Esophagus squamous epithelium (tissue), 5 donors: Measurements from ENCODE around the gene FAM98C. TPM values are rescaled to one million over a fixed set of nuclear protein-coding genes. Genes with fewer than 3 reads are reported as not detected.

ENCODE experiments used
- DNase-seq: peaks from one replicate; lab custom pipeline; 2025; lab: John Stamatoyannopoulos, UW
- H3K27ac ChIP-seq, 4 donors: fragments of 200-600 bp; sonication (generic); one replicate each; pipeline ENCODE4 v1.5.1; 2016 to 2019; ENCODE audit warnings: mild to moderate bottlenecking in 1 of 4
- H3K27me3 ChIP-seq, 4 donors: fragments of 200-600 bp; sonication (generic); 1 replicate in 3 of 4; 2 replicates in 1 of 4; pipeline versions ENCODE4 v1.5.1 to v1.6.0; 2017 to 2021; ENCODE audit warnings: antibody characterized with exemption in 1 of 4
- H3K36me3 ChIP-seq, 3 donors: fragments of 200-600 bp; sonication (generic); one replicate each; pipeline ENCODE4 v1.5.1; 2016 to 2019
- H3K4me1 ChIP-seq, 3 donors: fragments of 200-600 bp; sonication (generic); one replicate each; pipeline ENCODE4 v1.5.1; 2017 to 2019
- H3K4me3 ChIP-seq, 4 donors: fragments of 200-600 bp; sonication (generic); 1 replicate in 3 of 4; 2 replicates in 1 of 4; pipeline ENCODE4 v1.5.1; 2016 to 2019; ENCODE audit warnings: mild to moderate bottlenecking in 2 of 4, moderate library complexity in 1 of 4
- H3K9me3 ChIP-seq, 3 donors: fragments of 200-600 bp; sonication (generic); one replicate each; pipeline ENCODE4 v1.5.1; 2016 to 2019
- CTCF ChIP-seq, 6 experiments: fragments of 450-650 bp in 4 of 6; fragments of 200-600 bp in 2 of 6; sonication (generic) in 2 of 6; IDR thresholded peaks; one replicate each; pipeline ENCODE4 v1.5.1; 2016 to 2019; ENCODE audit warnings: antibody characterized with exemption in 6 of 6, mild to moderate bottlenecking in 4 of 6, moderate library complexity in 4 of 6
- POLR2A ChIP-seq, 4 donors: fragments of 450-650 bp; IDR thresholded peaks; one replicate each; pipeline ENCODE4 v1.6.1; 2017; ENCODE audit warnings: antibody characterized with exemption in 4 of 4, mild to moderate bottlenecking in 4 of 4, moderate library complexity in 3 of 4
- WGBS, 2 donors: methylation state at CpG; one replicate each; pipeline ENCODE4 v1.1.5; 2018; 5-methylcytosine and 5-hydroxymethylcytosine counted together
- intact Hi-C: fragments of 100-400 bp; cut with DNase I; formaldehyde crosslinking; loops from one replicate; pipeline ENCODE4 v1.15.0; 2022
- total RNA-seq, 4 donors: library from RNA; depleted of rRNA; stranded (reverse); fragments of >200 nt; gene quantifications; one replicate each; pipeline ENCODE4 v1.1.0, GENCODE V29; 2016
- donor health status: DM: yes; HTN: yes; CAD: no.

The FAM98C gene
- total RNA-seq, 4 donors from 2014 or later: 14.4 to 40.0 (median 21.2) TPM

GRCh38 chr19:38437295-38437694 is 34.4 kb downstream of the FAM98C start:
- Histone ChIP-seq H3K36me3 (no peaks in the 10 kb centered on the region), H3K27ac (no peak overlapping the region), H3K4me3 (no peak overlapping the region), H3K4me1 (peaks cover 0 to 8% (median 6%) of the 10 kb centered on the region in 3 donors), H3K9me3 (no peaks in the 10 kb centered on the region), H3K27me3 (peaks cover 0 to 69% (median 0%) of the 10 kb centered on the region in 4 donors)
- intact Hi-C loops: no loop called here
- no peak for DNase-seq
- no peak for TF ChIP-seq POLR2A (IDR thresholded peaks at IDR 0.05)
- TF ChIP-seq CTCF (IDR thresholded peaks at IDR 0.05): no peak
- WGBS, 2 donors: 80 to 90% methylated on average over 5 to 6 of the region's 6 CpGs

DNA sequence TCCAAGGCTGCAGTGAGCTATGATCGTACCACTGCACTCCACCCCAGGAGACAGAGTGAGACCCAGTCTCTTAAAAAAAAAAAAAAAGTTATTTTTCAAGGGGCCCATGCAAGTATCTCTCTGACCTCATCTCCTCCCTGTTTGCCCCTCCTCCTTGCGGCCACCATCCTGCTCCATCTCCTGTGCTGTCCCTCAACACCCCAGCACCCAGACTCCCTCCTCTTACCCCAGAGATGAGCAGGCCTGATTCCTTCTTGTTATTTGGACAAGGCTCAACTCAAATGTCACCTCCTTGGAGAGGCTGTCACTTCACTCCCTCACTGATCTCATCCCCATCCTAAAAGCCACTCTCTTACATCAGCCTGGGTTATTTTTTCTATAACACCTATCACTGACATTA is 35.0 kb downstream of the FAM98C start:
- H3K36me3 ChIP-seq: no peaks in the 10 kb centered on the region
- H3K4me1 ChIP-seq: peaks cover 0 to 8% (median 6%) of the 10 kb centered on the region in 3 donors
- no peaks in the 10 kb centered on the region for H3K9me3 ChIP-seq
- peaks cover 0 to 69% (median 0%) of the 10 kb centered on the region in 4 donors for H3K27me3 ChIP-seq
- DNase-seq: no peak
- no peak overlapping the region for H3K27ac ChIP-seq
- TF ChIP-seq CTCF (IDR thresholded peaks at IDR 0.05) (no peak), POLR2A (IDR thresholded peaks at IDR 0.05) (no peak)
- 70 to 92% methylated on average over 2 of the region's 2 CpGs for WGBS, 2 donors
- intact Hi-C loops: no loop called here
- no peak overlapping the region for H3K4me3 ChIP-seq

- no peaks in the 10 kb centered on the region for H3K4me1 ChIP-seq
- TF ChIP-seq CTCF (IDR thresholded peaks at IDR 0.05) (no peak), POLR2A (IDR thresholded peaks at IDR 0.05) (no peak)
- no peak overlapping the region for H3K4me3 ChIP-seq
- intact Hi-C loops: no loop called here
- no peaks in the 10 kb centered on the region for H3K36me3 ChIP-seq
- no peak overlapping the region for H3K27ac ChIP-seq
- H3K9me3 ChIP-seq: no peaks in the 10 kb centered on the region
- WGBS, 2 donors: 83 to 91% methylated on average over 10 to 14 of the region's 14 CpGs
- DNase-seq: no peak
- peaks cover 0 to 47% (median 0%) of the 10 kb centered on the region in 4 donors for H3K27me3 ChIP-seq
Observed at GRCh38 chr19:38440592-38440991, 37.7 kb downstream of the FAM98C start.

- no peak for DNase-seq
- 38 to 42% methylated on average over 5 to 6 of the region's 7 CpGs for WGBS, 2 donors
- intact Hi-C loops: no loop called here
- Histone ChIP-seq H3K27me3 (peaks cover 0 to 39% (median 0%) of the 10 kb centered on the region in 4 donors), H3K4me1 (no peaks in the 10 kb centered on the region), H3K4me3 (no peak overlapping the region), H3K9me3 (no peaks in the 10 kb centered on the region), H3K36me3 (no peaks in the 10 kb centered on the region), H3K27ac (no peak overlapping the region)
- TF ChIP-seq POLR2A (IDR thresholded peaks at IDR 0.05): no peak
- no peak for TF ChIP-seq CTCF (IDR thresholded peaks at IDR 0.05)
Observed at GRCh38 chr19:38441657-38442348, 38.9 kb downstream of the FAM98C start.

- Histone ChIP-seq H3K36me3 (no peaks in the 10 kb centered on the region), H3K9me3 (no peaks in the 10 kb centered on the region), H3K4me1 (no peaks in the 10 kb centered on the region), H3K27ac (no peak overlapping the region), H3K4me3 (no peak overlapping the region), H3K27me3 (peaks cover 0 to 31% (median 0%) of the 10 kb centered on the region in 4 donors)
- intact Hi-C loops: no loop called here
- WGBS, 2 donors: 50 to 85% methylated on average over 4 of the region's 9 CpGs
- TF ChIP-seq POLR2A (IDR thresholded peaks at IDR 0.05) (no peak), CTCF (IDR thresholded peaks at IDR 0.05) (no peak)
- no peak for DNase-seq
Observed at GRCh38 chr19:38442736-38443135, 39.8 kb downstream of the FAM98C start.
